Measurements from ENCODE around the gene METTL8. TPM values are rescaled to one million over a fixed set of nuclear protein-coding genes. Genes with fewer than 3 reads are reported as not detected.

The METTL8 gene, protein sequence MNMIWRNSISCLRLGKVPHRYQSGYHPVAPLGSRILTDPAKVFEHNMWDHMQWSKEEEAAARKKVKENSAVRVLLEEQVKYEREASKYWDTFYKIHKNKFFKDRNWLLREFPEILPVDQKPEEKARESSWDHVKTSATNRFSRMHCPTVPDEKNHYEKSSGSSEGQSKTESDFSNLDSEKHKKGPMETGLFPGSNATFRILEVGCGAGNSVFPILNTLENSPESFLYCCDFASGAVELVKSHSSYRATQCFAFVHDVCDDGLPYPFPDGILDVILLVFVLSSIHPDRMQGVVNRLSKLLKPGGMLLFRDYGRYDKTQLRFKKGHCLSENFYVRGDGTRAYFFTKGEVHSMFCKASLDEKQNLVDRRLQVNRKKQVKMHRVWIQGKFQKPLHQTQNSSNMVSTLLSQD
- total RNA-seq (10 to 100 TPM; 24.3 to 34.3 TPM), polyA plus RNA-seq (ENCODE audit: insufficient read depth, low read depth, low replicate concordance) (21.7 TPM)
- long read RNA-seq, donor 1, full-length matches to known transcripts: 7 of 7 reads
- long read RNA-seq, donor 1, partial matches to known transcripts: 0 of 7 reads
- long read RNA-seq, donor 1, other reads (novel, unspliced or antisense): 0 of 7 reads
- long read RNA-seq, donor 2, full-length matches to known transcripts: 5 of 5 reads
- long read RNA-seq, donor 2, partial matches to known transcripts: 0 of 5 reads
- long read RNA-seq, donor 2, other reads (novel, unspliced or antisense): 0 of 5 reads

DNA sequence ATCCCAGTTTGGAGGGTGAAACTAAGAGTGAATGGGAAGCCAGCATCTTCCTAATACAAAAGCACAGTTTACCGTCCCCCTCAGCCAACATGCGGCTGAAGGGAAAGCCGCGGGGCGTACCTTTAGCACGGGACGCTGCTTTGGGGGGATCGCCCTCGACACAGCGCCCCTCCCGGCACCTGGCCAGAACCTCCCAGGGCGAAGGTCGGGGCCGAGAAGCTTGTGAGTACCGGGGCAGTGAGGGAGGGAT is at the start of gene METTL8:
Gene METTL8, minus strand, starts transcription at position 228 of the 250 bp plus-strand sequence. CDS start 41,805 bp downstream, outside the sequence.
- WGBS, 2 donors: 0 to 1% methylated on average over 12 to 15 of the region's 15 CpGs
- intact Hi-C loops (cut with DNase I; ENCODE audit: low total_unique reads): no loop called here

DNA sequence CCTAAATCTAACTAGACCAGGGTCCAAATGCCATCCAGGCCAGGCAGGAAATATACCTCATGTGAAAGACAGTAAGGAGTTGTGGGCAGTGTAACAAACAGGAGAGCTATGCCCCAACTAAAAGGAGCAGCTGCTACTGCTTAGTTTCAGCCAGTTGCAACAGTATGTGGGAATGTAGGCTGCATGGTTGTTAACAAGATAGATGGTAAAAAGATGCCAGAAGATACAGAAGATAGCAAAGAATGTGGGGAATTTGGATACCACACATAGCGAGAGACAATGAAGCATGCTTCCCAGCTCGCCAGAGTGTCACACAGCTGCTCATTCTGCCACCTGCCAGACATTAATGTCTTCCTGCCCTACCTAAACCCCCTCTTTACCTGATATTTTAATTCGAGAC is 49.1 kb upstream of the METTL8 start:
- DNase-seq: no peak
- no peak overlapping the region for H3K4me3 ChIP-seq
- WGBS, 2 donors: 87 to 89% methylated on average over 3 of the region's 3 CpGs
- H3K27ac ChIP-seq: no peak overlapping the region
- H3K4me1 ChIP-seq: no peaks in the 10 kb centered on the region
- intact Hi-C loops (cut with DNase I; ENCODE audit: low total_unique reads): no loop called here
- no peaks in the 10 kb centered on the region for H3K9me3 ChIP-seq
- H3K27me3 ChIP-seq: no peaks in the 10 kb centered on the region
- TF ChIP-seq, protein P1, sequence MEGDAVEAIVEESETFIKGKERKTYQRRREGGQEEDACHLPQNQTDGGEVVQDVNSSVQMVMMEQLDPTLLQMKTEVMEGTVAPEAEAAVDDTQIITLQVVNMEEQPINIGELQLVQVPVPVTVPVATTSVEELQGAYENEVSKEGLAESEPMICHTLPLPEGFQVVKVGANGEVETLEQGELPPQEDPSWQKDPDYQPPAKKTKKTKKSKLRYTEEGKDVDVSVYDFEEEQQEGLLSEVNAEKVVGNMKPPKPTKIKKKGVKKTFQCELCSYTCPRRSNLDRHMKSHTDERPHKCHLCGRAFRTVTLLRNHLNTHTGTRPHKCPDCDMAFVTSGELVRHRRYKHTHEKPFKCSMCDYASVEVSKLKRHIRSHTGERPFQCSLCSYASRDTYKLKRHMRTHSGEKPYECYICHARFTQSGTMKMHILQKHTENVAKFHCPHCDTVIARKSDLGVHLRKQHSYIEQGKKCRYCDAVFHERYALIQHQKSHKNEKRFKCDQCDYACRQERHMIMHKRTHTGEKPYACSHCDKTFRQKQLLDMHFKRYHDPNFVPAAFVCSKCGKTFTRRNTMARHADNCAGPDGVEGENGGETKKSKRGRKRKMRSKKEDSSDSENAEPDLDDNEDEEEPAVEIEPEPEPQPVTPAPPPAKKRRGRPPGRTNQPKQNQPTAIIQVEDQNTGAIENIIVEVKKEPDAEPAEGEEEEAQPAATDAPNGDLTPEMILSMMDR (IDR thresholded peaks at IDR 0.05): no peak
- no peak for TF ChIP-seq POLR2A (IDR thresholded peaks at IDR 0.05)
- no peaks in the 10 kb centered on the region for H3K36me3 ChIP-seq (ENCODE audit: low read depth, missing control alignments)

More for the DNA sequence above, at the start of gene METTL8:
- Histone ChIP-seq H3K4me1 (peaks cover 10% of the 10 kb centered on the region), H3K9me3 (no peaks in the 10 kb centered on the region), H3K4me3 (peak within 1 kb of the TSS; percentile 94 to 95), H3K36me3 (ENCODE audit: low read depth, missing control alignments) (no peaks in the 10 kb centered on the region), H3K27ac (peak within 1 kb of the TSS; percentile 97 to 99), H3K27me3 (no peaks in the 10 kb centered on the region)
- DNase-seq: no peak
- TF ChIP-seq POLR2A (IDR thresholded peaks at IDR 0.05): no peak
- TF ChIP-seq, protein P1 (IDR thresholded peaks at IDR 0.05): peak in 1 of 3 experiments; percentile 36

DNA sequence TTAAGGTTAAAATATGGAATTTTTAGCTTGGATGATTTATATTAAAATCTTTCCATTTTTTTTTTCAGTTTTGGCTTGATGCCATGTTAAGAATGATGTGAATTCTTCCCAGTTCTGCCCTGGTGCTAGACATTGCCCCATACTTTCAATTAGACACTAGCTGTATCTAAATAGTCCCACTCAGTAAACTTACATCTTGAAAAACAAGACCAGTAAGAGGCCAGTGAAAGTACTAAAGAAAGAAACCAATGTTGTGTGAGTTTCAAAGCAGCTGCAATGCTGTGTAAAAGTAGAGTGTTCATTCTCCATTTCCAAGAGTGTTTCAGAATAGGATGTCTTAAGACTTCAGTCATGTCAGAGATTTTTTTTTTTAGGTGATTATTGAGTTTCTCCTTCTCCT is 48.5 kb upstream of the METTL8 start:
- TF ChIP-seq, protein P1 (IDR thresholded peaks at IDR 0.05): no peak
- no peak for TF ChIP-seq POLR2A (IDR thresholded peaks at IDR 0.05)
- Histone ChIP-seq H3K27ac (no peak overlapping the region), H3K4me3 (no peak overlapping the region), H3K36me3 (ENCODE audit: low read depth, missing control alignments) (no peaks in the 10 kb centered on the region), H3K27me3 (no peaks in the 10 kb centered on the region), H3K4me1 (no peaks in the 10 kb centered on the region), H3K9me3 (no peaks in the 10 kb centered on the region)
- DNase-seq: no peak
- intact Hi-C loops (cut with DNase I; ENCODE audit: low total_unique reads): no loop called here

DNA sequence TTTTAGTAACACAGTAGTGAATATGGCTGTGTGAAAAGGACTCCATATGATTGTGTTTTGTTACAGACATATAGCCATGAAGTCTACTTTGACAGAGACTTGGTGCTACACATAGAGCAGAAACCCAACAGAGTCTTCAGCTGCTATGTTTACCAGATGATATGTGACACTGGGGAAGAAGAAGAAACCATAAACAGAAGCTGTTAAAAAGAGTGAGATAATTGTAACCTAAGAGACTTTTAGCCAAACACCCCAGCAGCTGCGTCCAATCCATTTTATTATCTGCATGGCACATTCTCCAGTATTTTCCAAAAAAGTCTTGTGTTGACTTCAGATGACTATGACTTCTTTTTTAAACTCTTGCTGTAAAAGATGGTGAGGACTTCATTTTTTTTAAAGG is 47.1 kb upstream of the METTL8 start:
- Histone ChIP-seq H3K9me3 (no peaks in the 10 kb centered on the region), H3K4me3 (no peak overlapping the region), H3K4me1 (no peaks in the 10 kb centered on the region), H3K36me3 (ENCODE audit: low read depth, missing control alignments) (no peaks in the 10 kb centered on the region), H3K27me3 (no peaks in the 10 kb centered on the region), H3K27ac (no peak overlapping the region)
- intact Hi-C loops (cut with DNase I; ENCODE audit: low total_unique reads): no loop called here
- whole genome bisulfite sequencing, 2 donors: 88 to 90% methylated on average over 1 of the region's 1 CpG
- no peak for DNase-seq
- no peak for TF ChIP-seq POLR2A (IDR thresholded peaks at IDR 0.05)

DNA sequence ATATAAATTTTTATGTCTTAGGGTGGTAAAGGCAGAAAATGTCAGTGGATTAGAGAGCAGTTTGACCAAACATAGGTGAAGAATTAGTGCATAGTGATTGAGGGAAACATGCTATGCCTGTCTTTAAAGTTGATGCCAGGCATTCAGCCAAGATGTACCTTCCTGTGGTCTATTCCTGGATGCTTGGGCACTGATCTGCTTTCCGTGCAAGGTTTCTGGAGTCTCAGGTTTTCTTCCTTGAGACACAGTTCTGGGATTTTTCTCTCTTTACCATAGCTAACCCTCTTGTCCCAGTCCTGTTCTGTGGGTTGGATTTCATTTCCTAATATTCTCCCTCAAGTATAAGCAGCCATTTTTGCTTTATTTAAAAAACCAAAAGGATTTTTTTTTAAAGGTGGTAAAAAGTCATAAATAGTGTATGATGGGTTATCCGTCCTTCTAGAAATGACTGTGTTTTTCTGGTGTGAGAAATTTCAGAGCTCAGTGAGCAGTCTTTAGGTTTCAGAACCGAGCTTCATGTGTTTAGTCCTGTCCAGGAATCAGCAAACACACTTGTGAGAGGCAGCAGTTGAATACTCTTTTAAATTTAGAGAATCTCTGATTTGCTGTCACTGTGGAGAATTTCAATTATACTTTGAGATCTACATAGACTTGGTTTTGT is 45.5 kb upstream of the METTL8 start:
- Histone ChIP-seq H3K36me3 (ENCODE audit: low read depth, missing control alignments) (no peaks in the 10 kb centered on the region), H3K4me1 (no peaks in the 10 kb centered on the region), H3K4me3 (no peak overlapping the region)

More for the DNA sequence above, 45.5 kb upstream of the METTL8 start:
- intact Hi-C loops (cut with DNase I; ENCODE audit: low total_unique reads): no loop called here
- TF ChIP-seq POLR2A (IDR thresholded peaks at IDR 0.05): no peak
- TF ChIP-seq, protein P1 (IDR thresholded peaks at IDR 0.05): no peak
- 90% methylated on average over 3 of the region's 3 CpGs for WGBS, 2 donors
- Histone ChIP-seq H3K9me3 (no peaks in the 10 kb centered on the region), H3K27ac (no peak overlapping the region), H3K27me3 (no peaks in the 10 kb centered on the region)
- DNase-seq: no peak
